Liver (tissue), 9 donors: ENCODE measurements around the gene SLC2A5. TPM values are rescaled to one million over a fixed set of nuclear protein-coding genes. Genes with fewer than 3 reads are reported as not detected.

Source experiments
- DNase-seq: peaks from one replicate; pipeline ENCODE4 v3.0.0-alpha.2; 2017; ENCODE audit warnings: low spot score
- H3K27ac ChIP-seq, 2 donors: one replicate each; pipeline ENCODE4 v1.7.0; 2013; ENCODE audit warnings: inconsistent platforms in 2 of 2, low read length in 2 of 2, control low read depth in 1 of 2, low read depth in 1 of 2, mild to moderate bottlenecking in 1 of 2
- H3K27me3 ChIP-seq, 4 donors: one replicate each; pipeline versions ENCODE4 v1.6.1 to v1.7.0; 2013; ENCODE audit warnings: low read length in 3 of 4, inconsistent platforms in 1 of 4, mild to moderate bottlenecking in 1 of 4, moderate library complexity in 1 of 4; ENCODE audit not compliant: control insufficient read depth in 4 of 4, insufficient read depth in 4 of 4
- H3K36me3 ChIP-seq, 4 donors: one replicate each; pipeline versions ENCODE4 v1.6.1 to v1.7.0; 2013; ENCODE audit warnings: low read length in 3 of 4, mild to moderate bottlenecking in 3 of 4, low read depth in 1 of 4, moderate library complexity in 1 of 4; ENCODE audit not compliant: control insufficient read depth in 4 of 4, insufficient read depth in 3 of 4
- H3K4me1 ChIP-seq, 4 donors: one replicate each; pipeline versions ENCODE4 v1.6.1 to v1.7.0; 2013; ENCODE audit warnings: low read length in 3 of 4, mild to moderate bottlenecking in 3 of 4, moderate library complexity in 1 of 4; ENCODE audit not compliant: control insufficient read depth in 4 of 4, insufficient read depth in 4 of 4
- H3K4me3 ChIP-seq, 3 donors: one replicate each; pipeline versions ENCODE4 v1.6.1 to v1.7.0; 2013; ENCODE audit warnings: low read length in 3 of 3, control low read depth in 1 of 3, low read depth in 1 of 3, mild to moderate bottlenecking in 1 of 3
- H3K9ac ChIP-seq, 2 donors: one replicate each; pipeline ENCODE4 v1.7.0; 2013; ENCODE audit warnings: low read length in 2 of 2, mild to moderate bottlenecking in 2 of 2, moderate library complexity in 2 of 2, control low read depth in 1 of 2, low read depth in 1 of 2
- H3K9me3 ChIP-seq, 4 donors: one replicate each; pipeline versions ENCODE4 v1.6.1 to v1.7.0; 2013; ENCODE audit warnings: low read length in 3 of 4; ENCODE audit not compliant: control insufficient read depth in 4 of 4
- ATF3 ChIP-seq: IDR thresholded peaks from 2 replicates; pipeline ENCODE4 v1.6.1; 2016; ENCODE audit warnings: antibody characterized with exemption
- CTCF ChIP-seq: fragments of 150-350 bp; IDR thresholded peaks from 2 replicates; pipeline ENCODE4 v1.5.1; 2017; ENCODE audit warnings: improper control_type of control experiment, low read depth, low read length; ENCODE audit not compliant: missing input control
- EGR1 ChIP-seq, 2 donors: IDR thresholded peaks; 2 replicates each; pipeline ENCODE4 v1.6.1; 2016 to 2018; ENCODE audit warnings: antibody characterized with exemption in 2 of 2, low read depth in 2 of 2
- FOXA1 ChIP-seq: IDR thresholded peaks from 2 replicates; pipeline ENCODE4 v1.6.1; 2016; ENCODE audit warnings: antibody characterized with exemption
- FOXA2 ChIP-seq: IDR thresholded peaks from 2 replicates; pipeline ENCODE4 v1.6.1; 2016; ENCODE audit warnings: antibody characterized with exemption
- GABPA ChIP-seq, 2 donors: IDR thresholded peaks in 1 of 2; conservative IDR thresholded peaks in 1 of 2; 2 replicates each; pipeline ENCODE4 v1.6.1; 2016; ENCODE audit warnings: antibody characterized with exemption in 2 of 2, mild to moderate bottlenecking in 1 of 2, moderate library complexity in 1 of 2
- HNF4A ChIP-seq, 2 donors: conservative IDR thresholded peaks; 2 replicates each; pipeline ENCODE4 v1.6.1; 2016; ENCODE audit warnings: antibody characterized with exemption in 2 of 2, mild to moderate bottlenecking in 2 of 2
- HNF4G ChIP-seq: IDR thresholded peaks from 2 replicates; pipeline ENCODE4 v1.6.1; 2016; ENCODE audit warnings: antibody characterized with exemption
- JUND ChIP-seq, 2 donors: IDR thresholded peaks; 2 replicates each; pipeline ENCODE4 v1.6.1; 2016; ENCODE audit warnings: antibody characterized with exemption in 2 of 2
- MAX ChIP-seq: IDR thresholded peaks from 2 replicates; pipeline ENCODE4 v1.6.1; 2016; ENCODE audit warnings: antibody characterized with exemption
- NR2F2 ChIP-seq: IDR thresholded peaks from 2 replicates; pipeline ENCODE4 v1.6.1; 2016; ENCODE audit warnings: antibody characterized with exemption
- RAD21 ChIP-seq, 2 donors: IDR thresholded peaks; 2 replicates each; pipeline ENCODE4 v1.6.1; 2016; ENCODE audit warnings: antibody characterized with exemption in 2 of 2, mild to moderate bottlenecking in 2 of 2
- REST ChIP-seq: IDR thresholded peaks from 2 replicates; pipeline ENCODE4 v1.6.1; 2016; ENCODE audit warnings: antibody characterized with exemption, mild to moderate bottlenecking
- RXRA ChIP-seq, 2 donors: IDR thresholded peaks; 2 replicates each; pipeline ENCODE4 v1.6.1; 2017 to 2018; ENCODE audit warnings: antibody characterized with exemption in 2 of 2, mild to moderate bottlenecking in 1 of 2
- SP1 ChIP-seq: IDR thresholded peaks from 2 replicates; pipeline ENCODE4 v1.6.1; 2018; ENCODE audit warnings: antibody characterized with exemption, mild to moderate bottlenecking
- TAF1 ChIP-seq: conservative IDR thresholded peaks from 2 replicates; pipeline ENCODE4 v1.6.1; 2016; ENCODE audit warnings: antibody characterized with exemption, mild to moderate bottlenecking
- YY1 ChIP-seq: IDR thresholded peaks from 2 replicates; pipeline ENCODE4 v1.6.1; 2016; ENCODE audit warnings: antibody characterized with exemption, mild to moderate bottlenecking
- ZBTB33 ChIP-seq: IDR thresholded peaks from 2 replicates; pipeline ENCODE4 v1.6.1; 2016; ENCODE audit warnings: antibody characterized with exemption
- WGBS: extraction: QIAGEN DNeasy Blood & Tissue Kit; methylation state at CpG from one replicate; pipeline ENCODE4 v1.1.7; 2013; 5-methylcytosine and 5-hydroxymethylcytosine counted together
- polyA plus RNA-seq, 2 donors: library from polyadenylated mRNA; stranded (reverse) in 1 of 2; unstranded in 1 of 2; fragments of 200-250 nt in 1 of 2; fragments of >200 nt in 1 of 2; fragmentation: Nextera tagmentation in 1 of 2; extraction: Ambion mirVana in 1 of 2; gene quantifications; one replicate each; pipeline versions ENCODE4 v1.2.1 to v1.2.3, GENCODE V29; 2013 to 2015
- total RNA-seq, 2 donors: library from RNA; depleted of rRNA; stranded (reverse); fragments of >200 nt; gene quantifications; one replicate each; pipeline ENCODE4 v1.2.3, GENCODE V29; 2014
- donor health status: healthy.
- donor health status: healthy.
- donor health status: healthy.
- donor health status: healthy.
- donor health status: healthy.

The SLC2A5 gene
- total and polyA plus RNA-seq, 4 donors: 0.07 to 1.6 (median 0.13) TPM

- WGBS: 87% methylated on average over 10 of the region's 10 CpGs
- Histone ChIP-seq H3K36me3 (no peaks in the 10 kb centered on the region), H3K9ac (no peak overlapping the region), H3K27ac (no peak overlapping the region), H3K4me1 (no peaks in the 10 kb centered on the region), H3K27me3 (no peaks in the 10 kb centered on the region), H3K4me3 (no peak overlapping the region), H3K9me3 (no peaks in the 10 kb centered on the region)
- TF ChIP-seq YY1 (no peak), HNF4G (no peak), ATF3 (no peak), TAF1 (no peak), RXRA (IDR thresholded peaks at IDR 0.05) (no peak), REST (no peak), MAX (no peak), GABPA (IDR thresholded peaks at IDR 0.05 in 1 of 2, conservative IDR thresholded peaks at IDR 0.05 in 1 of 2) (no peak), NR2F2 (no peak), JUND (IDR thresholded peaks at IDR 0.05) (no peak), FOXA1 (no peak), EGR1 (IDR thresholded peaks at IDR 0.05; ENCODE audit: low read depth in 2 of 2) (no peak), CTCF (no peak), ZBTB33 (no peak), RAD21 (IDR thresholded peaks at IDR 0.05) (no peak), SP1 (no peak), HNF4A (conservative IDR thresholded peaks at IDR 0.05) (no peak), FOXA2 (no peak)
- DNase-seq: no peak
Measured at GRCh38 chr1:9057851-9058250, 11.6 kb downstream of the SLC2A5 start.
